ENCODE results near the gene CC2D2A. TPM values are rescaled to one million over a fixed set of nuclear protein-coding genes. Genes with fewer than 3 reads are reported as not detected.

CC2D2A gene
- total RNA-seq, 6 donors from 2014 or later, result 16.3 to 47.4 (median 25.1) TPM

DNA sequence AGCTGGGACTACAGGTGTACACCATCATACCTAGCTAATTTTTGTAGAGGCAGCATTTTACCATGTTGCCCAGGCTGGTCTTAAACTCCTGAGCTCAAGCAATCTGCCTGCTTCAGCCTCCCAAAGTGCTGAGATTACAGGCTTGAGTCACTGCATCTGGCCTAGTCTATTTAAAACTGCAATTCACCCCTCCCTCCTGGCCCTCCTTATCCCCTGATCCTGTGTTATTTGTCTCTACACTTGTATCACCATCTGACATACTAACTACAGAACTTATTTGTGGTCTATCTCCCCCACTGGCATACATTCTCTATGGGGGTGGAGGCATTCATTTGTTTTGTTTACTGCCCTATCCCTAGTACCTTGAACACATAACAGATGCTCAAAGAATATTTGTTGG lies 23.7 kb downstream of the CC2D2A start:
- H3K9me3 ChIP-seq, result no peaks in the 10 kb centered on the region
- DNase-seq (no peak), ATAC-seq (ENCODE audit: low FRiP score in 2 of 2) (no peak)
- no peaks in the 10 kb centered on the region for H3K4me1 ChIP-seq
- no peak overlapping the region for H3K4me3 ChIP-seq
- no peaks in the 10 kb centered on the region for H3K27me3 ChIP-seq
- no peak overlapping the region for H3K27ac ChIP-seq
- no peak for TF ChIP-seq POLR2A (IDR thresholded peaks at IDR 0.05)
- TF ChIP-seq EP300 (IDR thresholded peaks at IDR 0.05), result no peak
- no peak for TF ChIP-seq CTCF (IDR thresholded peaks at IDR 0.05)
- no peak for TF ChIP-seq POLR2AphosphoS5 (IDR thresholded peaks at IDR 0.05)
- H3K36me3 ChIP-seq, result peaks cover 0 to 4% (median 0%) of the 10 kb centered on the region in 4 donors

- WGBS, 2 donors, result 85 to 86% methylated on average over 1 of the region's 1 CpG
- ATAC-seq (ENCODE audit: low FRiP score in 2 of 2) (no peak), DNase-seq (no peak)
- TF ChIP-seq POLR2AphosphoS5 (IDR thresholded peaks at IDR 0.05), result no peak
- TF ChIP-seq POLR2A (IDR thresholded peaks at IDR 0.05), result no peak
- TF ChIP-seq CTCF (IDR thresholded peaks at IDR 0.05), result no peak
- TF ChIP-seq EP300 (IDR thresholded peaks at IDR 0.05), result no peak
- Histone ChIP-seq H3K4me1 (no peaks in the 10 kb centered on the region), H3K4me3 (no peak overlapping the region), H3K27ac (no peak overlapping the region), H3K27me3 (no peaks in the 10 kb centered on the region), H3K9me3 (no peaks in the 10 kb centered on the region), H3K36me3 (no peaks in the 10 kb centered on the region)
Observed at GRCh38 chr4:15495621-15496020, 25.9 kb downstream of the CC2D2A start.

GRCh38 chr4:15498356-15498755 lies 28.7 kb downstream of the CC2D2A start:
- Histone ChIP-seq H3K4me1 (peaks cover 0 to 5% (median 0%) of the 10 kb centered on the region in 4 donors), H3K27ac (no peak overlapping the region), H3K9me3 (no peaks in the 10 kb centered on the region), H3K36me3 (peaks cover 0 to 6% (median 0%) of the 10 kb centered on the region in 4 donors), H3K4me3 (no peak overlapping the region), H3K27me3 (no peaks in the 10 kb centered on the region)
- 80% methylated on average over 3 of the region's 3 CpGs for WGBS, 2 donors
- ATAC-seq (ENCODE audit: low FRiP score in 2 of 2) (no peak), DNase-seq (no peak)
- no peak for TF ChIP-seq EP300 (IDR thresholded peaks at IDR 0.05)
- TF ChIP-seq CTCF (IDR thresholded peaks at IDR 0.05), result no peak
- TF ChIP-seq POLR2AphosphoS5 (IDR thresholded peaks at IDR 0.05), result no peak
- TF ChIP-seq POLR2A (IDR thresholded peaks at IDR 0.05), result no peak

- Histone ChIP-seq H3K27ac (no peak overlapping the region), H3K36me3 (peaks cover 0 to 15% (median 0%) of the 10 kb centered on the region in 4 donors), H3K9me3 (no peaks in the 10 kb centered on the region), H3K4me3 (no peak overlapping the region), H3K4me1 (peaks cover 0 to 5% (median 0%) of the 10 kb centered on the region in 4 donors), H3K27me3 (no peaks in the 10 kb centered on the region)
- ATAC-seq (ENCODE audit: low FRiP score in 2 of 2), result no peak
- 88 to 89% methylated on average over 7 of the region's 7 CpGs for WGBS, 2 donors
- DNase-seq, result no peak
- TF ChIP-seq EP300 (IDR thresholded peaks at IDR 0.05) (no peak), CTCF (IDR thresholded peaks at IDR 0.05) (no peak), POLR2A (IDR thresholded peaks at IDR 0.05) (no peak), POLR2AphosphoS5 (IDR thresholded peaks at IDR 0.05) (no peak)
Observed at GRCh38 chr4:15500701-15501100, 31.0 kb downstream of the CC2D2A start.

- 77 to 88% methylated on average over 2 of the region's 2 CpGs for WGBS, 2 donors
- no peaks in the 10 kb centered on the region for H3K27me3 ChIP-seq
- peaks cover 0 to 15% (median 0%) of the 10 kb centered on the region in 4 donors for H3K36me3 ChIP-seq
- TF ChIP-seq POLR2AphosphoS5 (IDR thresholded peaks at IDR 0.05), result no peak
- no peak for TF ChIP-seq CTCF (IDR thresholded peaks at IDR 0.05)
- TF ChIP-seq POLR2A (IDR thresholded peaks at IDR 0.05), result no peak
- TF ChIP-seq EP300 (IDR thresholded peaks at IDR 0.05), result peak in 1 of 4 donors; percentile 55
- H3K9me3 ChIP-seq, result no peaks in the 10 kb centered on the region
- no peak overlapping the region for H3K27ac ChIP-seq
- H3K4me1 ChIP-seq, result peaks cover 0 to 5% (median 0%) of the 10 kb centered on the region in 4 donors
- DNase-seq (no peak), ATAC-seq (ENCODE audit: low FRiP score in 2 of 2) (no peak)
- H3K4me3 ChIP-seq, result no peak overlapping the region
Observed at GRCh38 chr4:15501941-15502340, 32.3 kb downstream of the CC2D2A start.
